ENCODE data around the gene ERAP2.
A peak's percentile ranks its signal among the peaks of the same experiment; 100 is the strongest.

The ERAP2 gene

DNA sequence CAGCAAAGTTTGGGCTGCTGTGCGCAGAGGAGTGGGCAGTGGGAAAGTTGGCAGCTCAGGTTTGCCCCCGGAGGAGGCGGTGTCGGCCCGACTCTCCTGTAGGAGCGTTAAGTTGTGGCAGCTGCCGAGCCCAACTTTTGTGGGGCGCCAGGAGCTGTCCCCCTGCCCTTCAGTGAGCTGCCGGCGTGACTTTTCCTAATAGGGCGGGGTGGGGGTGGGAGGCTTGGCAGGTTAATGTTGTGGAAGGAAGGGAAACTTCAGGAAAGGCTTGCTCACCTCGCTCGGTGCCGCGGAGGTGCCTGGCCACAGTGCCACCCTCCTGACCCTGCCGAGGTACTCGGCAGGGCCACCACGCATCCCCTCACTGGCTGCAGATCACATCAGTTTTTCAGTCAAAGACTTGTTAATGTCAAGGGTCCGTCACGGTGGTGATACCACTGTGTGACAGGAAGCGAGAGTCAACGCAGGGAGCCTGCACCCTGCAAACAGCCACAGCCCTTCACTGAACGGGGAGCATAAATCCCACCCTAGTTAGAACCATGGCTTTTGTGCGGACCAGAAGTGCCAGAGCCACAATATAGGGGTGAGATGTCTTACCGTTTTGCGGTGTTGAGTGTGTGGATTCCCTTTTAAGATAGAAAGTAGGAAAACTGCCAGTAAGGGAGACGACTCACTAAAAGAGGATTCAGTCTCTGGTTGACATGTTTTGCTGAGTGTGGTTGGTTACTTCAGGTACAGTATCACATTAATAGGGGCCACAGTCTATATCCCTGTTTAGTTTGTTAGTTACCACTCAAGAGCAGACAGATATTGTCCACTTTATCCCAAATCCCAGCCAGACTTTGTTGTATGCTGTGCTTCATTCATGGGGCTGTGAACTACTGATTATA, 60.4 kb downstream of the ERAP2 start:
- Histone ChIP-seq H3K4me1 (ENCODE audit: insufficient read depth, low read length) (peaks cover 11% of the 10 kb centered on the region), H3K36me3 (ENCODE audit: insufficient read depth, low read depth, low read length) (no peaks in the 10 kb centered on the region), H3K27ac (ENCODE audit: low read length) (no peak overlapping the region), H3K9ac (ENCODE audit: low read depth, low read length) (no peak overlapping the region), H3K27me3 (ENCODE audit: insufficient read depth, low read length) (peaks cover 35% of the 10 kb centered on the region), H3K9me3 (ENCODE audit: insufficient read depth, low read depth, low read length) (no peaks in the 10 kb centered on the region), H3K4me3 (ENCODE audit: low read length) (peak overlapping the region; percentile 98)

- H3K36me3 ChIP-seq (ENCODE audit: insufficient read depth, low read depth, low read length), result no peaks in the 10 kb centered on the region
- no peak overlapping the region for H3K4me3 ChIP-seq (ENCODE audit: low read length)
- H3K4me1 ChIP-seq (ENCODE audit: insufficient read depth, low read length), result no peaks in the 10 kb centered on the region; the same call in 1 of the 2 replicates
- peaks cover 26% of the 10 kb centered on the region for H3K27me3 ChIP-seq (ENCODE audit: insufficient read depth, low read length)
- H3K9ac ChIP-seq (ENCODE audit: low read depth, low read length), result no peak overlapping the region
- no peak overlapping the region for H3K27ac ChIP-seq (ENCODE audit: low read length)
- H3K9me3 ChIP-seq (ENCODE audit: insufficient read depth, low read depth, low read length), result no peaks in the 10 kb centered on the region
These were observed 64.3 kb downstream of the ERAP2 start for GRCh38 chr5:96940586-96940985.

GRCh38 chr5:96941140-96941539, 64.8 kb downstream of the ERAP2 start:
- no peak overlapping the region for H3K4me3 ChIP-seq (ENCODE audit: low read length)
- H3K36me3 ChIP-seq (ENCODE audit: insufficient read depth, low read depth, low read length), result no peaks in the 10 kb centered on the region
- peaks cover 26% of the 10 kb centered on the region for H3K27me3 ChIP-seq (ENCODE audit: insufficient read depth, low read length)
- no peak overlapping the region for H3K27ac ChIP-seq (ENCODE audit: low read length)
- H3K9ac ChIP-seq (ENCODE audit: low read depth, low read length), result no peak overlapping the region
- no peaks in the 10 kb centered on the region; the same call in 1 of the 2 replicates for H3K4me1 ChIP-seq (ENCODE audit: insufficient read depth, low read length)
- no peaks in the 10 kb centered on the region for H3K9me3 ChIP-seq (ENCODE audit: insufficient read depth, low read depth, low read length)

DNA sequence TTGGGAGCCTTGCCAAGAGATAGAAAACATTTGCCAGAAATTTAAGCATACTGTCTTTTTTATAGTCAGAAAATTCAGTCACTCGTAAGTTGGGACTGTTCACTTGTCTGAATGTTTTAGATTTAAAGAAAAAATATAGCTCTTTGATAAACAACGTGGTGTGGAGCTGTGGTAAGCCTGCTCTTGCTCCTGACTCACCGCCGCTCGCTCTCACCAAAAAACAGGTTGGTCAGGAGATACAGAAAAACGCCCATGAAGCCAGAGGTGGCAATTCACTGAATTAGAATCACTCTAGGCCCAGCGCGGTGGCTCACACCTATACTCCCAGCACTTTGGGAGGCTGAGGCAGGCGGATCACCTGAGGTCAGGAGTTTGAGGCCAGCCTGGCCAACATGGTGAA, 65.8 kb downstream of the ERAP2 start:
- Histone ChIP-seq H3K4me1 (ENCODE audit: insufficient read depth, low read length) (no peaks in the 10 kb centered on the region), H3K9ac (ENCODE audit: low read depth, low read length) (no peak overlapping the region), H3K27me3 (ENCODE audit: insufficient read depth, low read length) (peaks cover 17% of the 10 kb centered on the region), H3K27ac (ENCODE audit: low read length) (no peak overlapping the region), H3K4me3 (ENCODE audit: low read length) (no peak overlapping the region), H3K9me3 (ENCODE audit: insufficient read depth, low read depth, low read length) (no peaks in the 10 kb centered on the region), H3K36me3 (ENCODE audit: insufficient read depth, low read depth, low read length) (no peaks in the 10 kb centered on the region)

DNA sequence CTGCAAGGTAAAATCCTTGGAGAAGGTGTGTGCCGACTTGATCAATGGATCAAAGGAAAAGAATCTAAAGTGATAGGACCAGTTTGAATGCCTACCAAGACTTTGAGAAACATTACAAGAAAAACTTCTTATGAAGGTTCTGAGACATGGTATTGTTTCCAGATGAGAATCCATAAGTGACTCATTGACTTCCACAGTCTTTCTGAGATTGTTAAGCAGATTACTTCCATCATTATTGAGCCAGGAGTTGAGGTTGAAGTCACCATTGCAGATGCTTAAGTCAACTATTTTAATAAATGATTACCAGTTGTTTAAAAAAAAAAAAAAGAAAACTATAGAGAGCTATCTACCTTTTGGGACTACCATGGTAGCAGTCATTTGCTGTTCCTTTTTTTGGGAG, 66.6 kb downstream of the ERAP2 start:
- Histone ChIP-seq H3K36me3 (ENCODE audit: insufficient read depth, low read depth, low read length) (no peaks in the 10 kb centered on the region), H3K4me3 (ENCODE audit: low read length) (no peak overlapping the region), H3K4me1 (ENCODE audit: insufficient read depth, low read length) (no peaks in the 10 kb centered on the region), H3K9me3 (ENCODE audit: insufficient read depth, low read depth, low read length) (no peaks in the 10 kb centered on the region), H3K9ac (ENCODE audit: low read depth, low read length) (no peak overlapping the region), H3K27me3 (ENCODE audit: insufficient read depth, low read length) (peaks cover 8% of the 10 kb centered on the region), H3K27ac (ENCODE audit: low read length) (no peak overlapping the region)

- Histone ChIP-seq H3K36me3 (ENCODE audit: insufficient read depth, low read depth, low read length) (no peaks in the 10 kb centered on the region), H3K9me3 (ENCODE audit: insufficient read depth, low read depth, low read length) (no peaks in the 10 kb centered on the region), H3K4me3 (ENCODE audit: low read length) (no peak overlapping the region), H3K9ac (ENCODE audit: low read depth, low read length) (no peak overlapping the region), H3K27me3 (ENCODE audit: insufficient read depth, low read length) (no peaks in the 10 kb centered on the region), H3K27ac (ENCODE audit: low read length) (no peak overlapping the region), H3K4me1 (ENCODE audit: insufficient read depth, low read length) (no peaks in the 10 kb centered on the region)
These were observed 67.5 kb downstream of the ERAP2 start for GRCh38 chr5:96943799-96944198.

GRCh38 chr5:96945144-96945897, 69.0 kb downstream of the ERAP2 start:
- no peak overlapping the region for H3K9ac ChIP-seq (ENCODE audit: low read depth, low read length)
- no peaks in the 10 kb centered on the region for H3K27me3 ChIP-seq (ENCODE audit: insufficient read depth, low read length)
- no peak overlapping the region for H3K4me3 ChIP-seq (ENCODE audit: low read length)
- peaks cover 5% of the 10 kb centered on the region; the same call in 1 of the 2 replicates for H3K36me3 ChIP-seq (ENCODE audit: insufficient read depth, low read depth, low read length)
- H3K27ac ChIP-seq (ENCODE audit: low read length), result no peak overlapping the region
- H3K9me3 ChIP-seq (ENCODE audit: insufficient read depth, low read depth, low read length), result peaks cover 12% of the 10 kb centered on the region; the same call in 1 of the 2 replicates
- no peaks in the 10 kb centered on the region for H3K4me1 ChIP-seq (ENCODE audit: insufficient read depth, low read length)

- Histone ChIP-seq H3K9ac (ENCODE audit: low read depth, low read length) (no peak overlapping the region), H3K27ac (ENCODE audit: low read length) (no peak overlapping the region), H3K27me3 (ENCODE audit: insufficient read depth, low read length) (no peaks in the 10 kb centered on the region), H3K4me3 (ENCODE audit: low read length) (no peak overlapping the region), H3K4me1 (ENCODE audit: insufficient read depth, low read length) (no peaks in the 10 kb centered on the region), H3K9me3 (ENCODE audit: insufficient read depth, low read depth, low read length) (peaks cover 12% of the 10 kb centered on the region; the same call in 1 of the 2 replicates), H3K36me3 (ENCODE audit: insufficient read depth, low read depth, low read length) (peaks cover 5% of the 10 kb centered on the region; the same call in 1 of the 2 replicates)
These were observed 70.1 kb downstream of the ERAP2 start for GRCh38 chr5:96946381-96946780.

- H3K36me3 ChIP-seq (ENCODE audit: insufficient read depth, low read depth, low read length), result peaks cover 5% of the 10 kb centered on the region; the same call in 1 of the 2 replicates
- H3K4me1 ChIP-seq (ENCODE audit: insufficient read depth, low read length), result no peaks in the 10 kb centered on the region
- H3K9ac ChIP-seq (ENCODE audit: low read depth, low read length), result no peak overlapping the region
- H3K4me3 ChIP-seq (ENCODE audit: low read length), result no peak overlapping the region
- H3K27ac ChIP-seq (ENCODE audit: low read length), result no peak overlapping the region
- peaks cover 12% of the 10 kb centered on the region; the same call in 1 of the 2 replicates for H3K9me3 ChIP-seq (ENCODE audit: insufficient read depth, low read depth, low read length)
- H3K27me3 ChIP-seq (ENCODE audit: insufficient read depth, low read length), result no peaks in the 10 kb centered on the region
These were observed 75.9 kb downstream of the ERAP2 start for GRCh38 chr5:96952118-96952750.

- peaks cover 12% of the 10 kb centered on the region; the same call in 1 of the 2 replicates for H3K9me3 ChIP-seq (ENCODE audit: insufficient read depth, low read depth, low read length)
- no peaks in the 10 kb centered on the region for H3K27me3 ChIP-seq (ENCODE audit: insufficient read depth, low read length)
- no peaks in the 10 kb centered on the region for H3K4me1 ChIP-seq (ENCODE audit: insufficient read depth, low read length)
- H3K36me3 ChIP-seq (ENCODE audit: insufficient read depth, low read depth, low read length), result peaks cover 5% of the 10 kb centered on the region; the same call in 1 of the 2 replicates
- H3K4me3 ChIP-seq (ENCODE audit: low read length), result no peak overlapping the region
- no peak overlapping the region for H3K9ac ChIP-seq (ENCODE audit: low read depth, low read length)
- H3K27ac ChIP-seq (ENCODE audit: low read length), result no peak overlapping the region
These were observed 76.9 kb downstream of the ERAP2 start for GRCh38 chr5:96952974-96953730.
